Cortex of kidney (tissue), 1 donor: Measurements from ENCODE around the gene WDR7.

Experiments
- DNase-seq: peaks from one replicate; lab custom pipeline; 2025; lab: John Stamatoyannopoulos, UW

Gene WDR7

DNA sequence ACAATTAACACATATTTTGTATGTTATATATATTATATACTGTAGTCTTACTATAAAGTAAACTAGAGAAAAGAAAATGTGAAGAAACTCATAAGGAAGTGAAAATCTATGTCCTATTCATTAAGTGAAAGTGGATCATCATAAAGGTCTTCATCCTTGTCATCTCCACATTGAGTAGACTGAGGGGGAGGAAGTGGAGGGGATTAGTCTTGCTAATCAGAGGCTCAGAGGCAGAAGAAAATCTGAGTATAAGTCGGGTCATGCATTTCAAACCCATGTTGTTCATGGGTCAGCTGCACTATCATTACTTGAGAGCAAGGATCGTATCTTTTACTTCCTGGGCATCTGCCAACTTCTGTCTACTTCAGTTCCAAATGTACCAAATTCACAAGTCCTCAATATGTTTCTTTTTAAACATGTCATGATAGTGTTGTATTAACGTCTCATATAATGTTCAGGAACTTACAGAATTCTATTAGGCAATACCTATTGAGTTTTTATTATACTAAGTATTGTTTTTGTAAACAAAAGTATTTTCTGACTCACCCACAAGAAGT, 286.8 kb downstream of the WDR7 start:
- no peak for DNase-seq

DNA sequence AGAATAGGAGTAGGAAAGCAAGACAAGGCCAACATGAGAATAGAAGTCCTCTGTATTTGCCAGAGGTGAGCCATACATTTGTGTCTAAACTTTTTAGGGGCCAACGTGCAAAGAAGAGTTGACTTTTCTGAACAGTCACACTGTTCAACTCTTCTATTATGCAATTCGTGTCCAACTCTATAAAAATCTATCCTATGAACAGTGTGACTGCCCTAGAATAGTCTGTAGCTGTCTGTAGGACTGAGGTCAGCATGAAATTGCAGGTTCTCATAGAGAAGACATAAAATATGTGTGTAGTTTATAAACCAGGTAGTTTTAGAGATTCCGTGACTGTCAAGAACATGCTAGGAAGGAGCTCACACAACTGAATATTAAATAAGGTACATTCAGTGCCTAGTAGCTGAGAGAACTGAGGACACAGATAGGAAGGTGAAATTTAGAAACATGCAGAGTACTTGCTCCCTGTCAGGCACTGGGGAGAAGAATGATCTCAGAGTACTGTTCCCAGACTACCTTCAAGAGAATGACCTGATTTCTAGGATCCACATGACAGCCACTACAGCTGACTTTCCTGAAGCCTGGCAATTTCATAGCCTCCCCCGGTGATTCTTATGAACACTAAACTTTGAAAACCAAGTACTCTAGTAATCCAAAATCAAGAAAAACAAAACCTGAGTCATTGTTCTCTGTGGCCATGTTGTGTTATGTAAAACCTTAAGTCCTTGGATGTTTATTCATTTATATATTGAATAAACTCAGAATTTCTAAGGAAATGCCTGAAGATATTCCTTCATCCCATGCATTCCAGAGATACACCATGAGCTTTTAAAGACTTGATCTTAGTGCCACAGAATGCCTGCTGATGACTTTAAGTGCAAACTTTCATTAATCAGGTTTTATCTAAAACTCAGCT, 294.3 kb downstream of the WDR7 start:
- no peak for DNase-seq

DNA sequence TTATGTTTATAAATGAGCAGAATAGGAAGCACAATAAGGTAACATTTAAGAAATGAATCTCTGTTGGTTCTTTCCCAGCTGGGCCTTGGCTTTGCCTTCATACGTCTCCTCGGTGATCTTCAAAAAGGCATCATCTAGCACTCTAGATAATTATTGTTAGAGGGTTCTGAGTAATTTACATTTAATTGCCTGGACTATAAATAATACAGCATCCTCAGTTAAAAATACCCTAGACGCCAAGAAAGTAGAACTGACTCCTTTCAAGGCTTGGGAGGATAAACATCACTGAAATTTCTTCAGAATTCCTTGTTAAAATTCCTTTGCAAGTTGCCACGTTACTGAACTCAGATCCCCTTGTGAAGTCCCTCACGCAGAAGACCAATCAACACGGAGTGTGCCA, 296.1 kb downstream of the WDR7 start:
- DNase-seq: no peak

DNA sequence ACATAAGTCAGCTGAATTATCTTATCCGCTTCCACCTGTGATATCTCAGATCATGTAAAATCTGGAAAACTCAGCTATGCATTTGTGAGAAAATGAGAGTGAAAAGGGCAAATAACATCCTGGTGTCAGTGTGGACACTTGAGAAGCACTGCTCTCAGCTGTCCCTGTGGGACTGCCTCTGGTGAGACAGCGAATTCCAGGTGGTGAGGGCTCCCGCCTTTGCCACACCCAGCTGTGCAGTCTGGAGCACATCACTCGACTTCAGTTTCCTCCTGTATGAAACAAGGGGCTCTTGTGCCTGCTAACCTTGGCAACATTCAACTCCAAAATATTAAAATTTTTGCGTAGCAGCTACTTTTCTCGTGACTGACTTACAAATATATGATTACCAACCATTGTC, 300.9 kb downstream of the WDR7 start:
- no peak for DNase-seq

DNA sequence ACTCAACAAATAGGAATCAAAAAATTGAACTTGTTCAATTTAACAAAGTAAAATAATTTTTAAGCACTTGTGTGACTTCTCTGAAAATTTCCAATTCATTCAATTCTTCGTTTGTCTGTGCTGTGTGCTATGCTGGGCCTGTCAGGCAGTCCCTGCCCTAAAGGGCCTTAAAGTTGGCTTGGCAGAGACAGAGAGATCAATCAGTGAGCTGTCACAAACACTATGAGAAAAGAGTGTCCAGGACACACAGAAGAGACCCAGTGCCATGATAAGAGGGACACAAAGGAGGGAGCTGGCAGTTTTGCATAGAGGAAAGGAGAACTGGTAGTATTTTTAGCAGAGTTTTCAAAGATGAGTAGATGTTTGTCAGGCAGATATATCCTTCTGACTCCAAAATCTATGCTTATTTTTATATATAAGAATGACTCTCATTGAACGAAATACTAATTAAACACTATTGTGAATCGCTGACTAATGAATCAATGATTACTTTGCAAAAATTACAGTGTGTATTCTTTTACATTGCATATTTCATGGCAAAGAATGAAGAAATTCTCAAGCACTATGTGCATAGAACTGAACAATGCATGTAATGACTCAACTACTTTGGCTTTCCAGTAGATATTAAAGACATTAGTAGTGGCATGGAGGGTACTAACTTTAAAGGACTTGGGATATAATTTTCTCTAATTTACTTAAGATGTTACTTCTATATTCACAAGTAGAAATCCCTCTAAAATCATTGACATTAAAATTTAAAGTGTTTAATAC, 302.5 kb downstream of the WDR7 start:
- no peak for DNase-seq

DNA sequence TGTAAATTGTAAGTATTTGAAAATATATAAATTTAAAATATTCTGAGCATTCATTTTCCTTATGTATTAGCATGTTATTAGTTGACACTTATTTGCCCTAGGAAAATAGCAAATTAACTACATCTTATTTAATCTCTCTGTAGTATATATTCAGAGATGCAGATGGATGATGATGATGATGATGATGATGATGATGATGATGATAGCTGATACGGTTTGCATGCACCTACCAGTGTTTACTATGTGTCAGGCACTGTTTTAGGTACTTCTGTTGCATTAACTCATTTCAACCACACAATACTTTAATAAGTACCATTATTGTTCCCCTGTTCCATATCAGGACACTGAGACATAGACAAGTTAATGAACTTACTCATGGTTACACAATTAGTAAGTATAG, 304.3 kb downstream of the WDR7 start:
- no peak for DNase-seq

DNA sequence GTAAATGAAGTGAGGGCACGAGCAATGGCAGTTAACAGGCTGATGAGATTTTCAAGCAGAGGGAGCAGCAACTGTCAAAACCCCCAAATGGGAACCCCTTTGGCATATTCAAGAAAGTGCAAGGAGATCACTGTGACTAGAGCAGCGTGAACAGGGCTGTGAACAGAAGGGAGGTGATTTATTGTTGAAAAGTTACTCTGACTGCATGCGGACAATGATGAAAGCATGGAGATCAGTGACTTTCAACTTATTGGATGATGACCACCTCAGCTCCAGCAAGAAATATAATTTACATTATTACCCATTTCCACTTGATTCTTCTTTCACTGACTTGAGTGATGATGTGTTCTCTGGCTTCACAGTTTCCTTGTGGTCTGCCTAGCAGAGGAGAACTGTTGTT, 308.0 kb downstream of the WDR7 start:
- DNase-seq: no peak

DNA sequence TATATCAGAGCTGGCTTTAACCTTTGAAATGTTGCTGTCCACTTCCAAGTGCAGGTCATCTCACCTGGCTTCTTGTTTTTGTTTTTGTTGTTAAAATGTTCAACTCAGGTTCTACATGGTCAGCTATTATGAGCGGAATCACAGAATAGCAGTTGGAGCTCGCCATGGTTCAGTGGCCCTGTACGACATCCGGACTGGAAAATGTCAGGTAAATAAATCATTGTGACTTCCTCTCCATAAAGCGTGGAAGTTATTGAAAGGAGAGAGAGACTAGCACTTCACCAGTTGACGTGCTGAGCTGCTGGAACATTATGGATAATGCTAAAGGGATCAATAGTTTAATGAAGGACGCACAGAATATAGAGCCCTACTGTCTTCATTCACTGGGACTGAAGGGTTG, 311.2 kb downstream of the WDR7 start:
- DNase-seq: no peak

DNA sequence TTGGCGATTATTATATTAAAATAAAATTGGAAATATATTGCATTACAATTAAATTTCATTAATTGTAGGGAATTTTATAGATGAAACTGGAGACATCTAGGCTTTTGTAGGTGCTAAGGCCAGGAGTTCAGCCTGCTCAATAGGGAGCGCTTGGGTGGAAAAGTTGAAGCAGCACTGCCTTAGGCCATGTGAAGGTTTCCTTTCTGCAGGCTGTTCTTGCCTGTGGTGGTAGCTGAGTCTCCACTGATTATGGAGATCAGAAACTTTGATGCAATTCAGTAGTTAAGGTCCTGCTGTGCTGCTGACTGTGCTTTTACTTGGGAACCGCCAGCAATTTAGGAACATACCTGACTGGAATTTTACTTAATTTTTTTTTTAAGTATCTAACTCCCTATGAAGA, 315.9 kb downstream of the WDR7 start:
- no peak for DNase-seq

DNA sequence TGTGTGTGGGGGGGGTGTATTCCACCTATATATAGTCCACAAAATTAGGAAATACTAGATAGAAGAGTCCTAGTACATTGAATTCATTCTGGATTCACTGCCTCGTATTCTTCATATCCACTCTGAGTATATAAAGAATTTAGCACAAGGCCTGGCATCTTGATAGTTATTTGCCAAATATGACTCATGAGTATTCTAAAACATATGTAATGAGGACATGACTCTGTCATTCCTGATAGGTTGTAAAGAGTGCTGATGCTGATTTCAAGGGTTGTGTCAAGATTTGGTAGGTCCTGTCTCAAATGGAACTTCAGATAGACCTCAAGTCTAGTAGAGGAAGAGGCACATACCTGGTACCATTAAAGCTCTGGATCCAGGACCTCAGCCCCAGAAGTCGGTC, 322.3 kb downstream of the WDR7 start:
- DNase-seq: no peak

DNA sequence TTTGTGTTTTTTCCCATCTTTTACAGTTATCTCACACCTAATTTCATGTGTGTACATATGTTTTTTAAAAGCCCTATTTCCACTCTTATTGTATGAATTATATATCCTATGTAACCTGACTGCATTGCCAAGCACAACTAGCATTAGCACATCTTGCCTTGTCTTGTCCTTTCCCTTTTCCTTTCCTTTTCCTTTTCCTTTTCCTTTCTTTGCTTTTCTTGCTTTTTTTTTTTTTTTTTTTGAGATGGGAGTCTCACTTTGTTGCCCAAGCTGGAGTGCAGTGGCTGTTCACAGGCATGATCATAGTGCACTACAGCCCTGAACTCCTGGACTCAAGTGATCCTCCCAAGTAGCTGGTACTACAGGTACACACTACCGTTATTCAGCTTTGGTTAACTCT, 323.0 kb downstream of the WDR7 start:
- DNase-seq: no peak

DNA sequence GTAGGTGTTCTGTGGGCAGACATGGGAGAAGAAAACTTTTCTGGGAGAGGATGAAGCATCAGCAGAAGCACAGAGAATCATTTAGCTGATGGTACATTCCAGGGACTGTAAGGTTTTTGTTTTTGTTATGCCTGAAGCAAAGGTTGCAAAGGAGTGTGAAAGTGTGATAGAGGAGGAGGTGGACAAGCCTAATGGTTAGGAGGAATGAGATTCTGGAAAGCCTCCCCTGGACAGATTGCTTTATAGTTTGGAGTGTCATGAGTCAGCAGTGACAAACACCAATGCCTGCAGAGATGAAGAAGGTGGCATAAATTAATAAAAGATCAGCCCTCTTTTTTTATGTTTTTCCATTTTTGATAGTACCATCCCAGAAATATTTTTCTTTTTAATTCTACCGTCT, 324.1 kb downstream of the WDR7 start:
- DNase-seq: no peak

DNA sequence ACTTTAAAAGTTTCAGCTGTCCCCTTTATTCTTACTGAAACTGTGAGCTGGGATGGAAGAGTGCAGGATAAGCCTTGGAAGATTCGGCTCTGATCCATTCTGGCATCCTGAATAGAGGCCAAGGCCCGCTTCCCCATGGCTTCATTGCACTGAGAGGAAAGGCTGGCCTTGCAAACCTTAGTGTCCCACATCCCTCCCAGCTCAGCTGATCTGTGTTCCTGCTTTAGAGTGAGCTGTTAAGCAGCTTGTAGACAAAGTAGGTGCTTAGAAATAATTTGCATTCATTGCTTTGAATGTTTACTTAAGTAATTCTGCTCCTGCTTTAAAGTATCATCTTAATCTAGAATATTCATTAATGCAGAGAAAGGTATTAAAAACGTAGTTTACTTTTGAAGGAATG, 326.1 kb downstream of the WDR7 start:
- no peak for DNase-seq

DNA sequence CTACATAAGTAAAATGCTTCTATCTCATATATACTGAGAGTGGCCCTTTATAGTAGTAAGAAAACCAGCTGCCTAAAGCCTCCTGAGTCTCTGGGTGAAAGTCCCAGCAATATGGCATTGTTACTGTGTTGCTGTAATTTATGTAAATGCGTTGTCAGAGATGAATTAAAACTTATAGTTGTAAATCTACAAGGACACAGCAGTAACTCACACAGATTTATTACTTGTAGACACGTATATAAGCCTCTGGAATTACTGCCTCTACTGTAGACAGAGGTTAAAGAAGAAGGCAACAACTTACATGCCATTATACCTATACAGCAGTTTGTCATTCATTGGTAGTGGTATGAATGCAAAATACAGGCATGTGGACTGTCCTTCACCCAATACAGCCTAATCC, 326.6 kb downstream of the WDR7 start:
- no peak for DNase-seq

DNA sequence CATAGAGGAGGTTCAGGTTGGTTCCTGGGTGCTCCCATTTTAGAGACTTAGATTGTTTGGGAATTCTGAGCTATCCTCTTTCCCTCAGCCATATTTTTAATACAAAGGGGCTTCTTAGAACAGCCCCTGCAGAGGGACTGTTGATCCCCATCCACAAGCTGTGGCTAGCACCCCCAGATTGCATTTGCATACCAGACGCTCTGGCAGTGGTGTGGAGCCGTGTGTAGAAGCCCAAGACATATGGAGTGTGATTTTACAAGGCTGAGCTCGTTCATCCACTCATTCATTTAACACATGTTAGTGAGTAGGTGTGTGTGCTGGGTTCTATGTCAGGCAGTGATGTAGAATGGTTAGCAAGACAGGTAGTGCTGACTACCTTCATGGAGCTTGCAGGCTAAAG, 329.0 kb downstream of the WDR7 start:
- no peak for DNase-seq

DNA sequence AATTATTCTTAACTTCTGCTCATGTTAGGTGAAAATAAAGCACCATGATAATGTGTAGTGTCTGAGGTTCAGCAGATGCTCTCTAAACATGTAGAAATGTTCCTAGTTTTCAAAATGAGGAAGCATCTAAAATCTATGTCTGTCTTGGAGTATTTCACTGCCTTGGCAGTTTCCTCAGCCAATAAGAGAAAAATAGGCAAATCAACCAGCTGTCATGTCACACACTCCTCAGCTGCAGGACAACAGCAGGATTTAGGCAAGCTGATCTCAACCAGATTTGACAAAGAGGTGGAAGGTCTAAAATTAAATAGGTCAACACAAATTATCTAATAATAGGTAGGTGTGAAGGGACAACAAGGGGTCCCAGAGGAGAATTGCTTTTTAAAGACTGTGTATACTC, 331.6 kb downstream of the WDR7 start:
- DNase-seq: no peak

DNA sequence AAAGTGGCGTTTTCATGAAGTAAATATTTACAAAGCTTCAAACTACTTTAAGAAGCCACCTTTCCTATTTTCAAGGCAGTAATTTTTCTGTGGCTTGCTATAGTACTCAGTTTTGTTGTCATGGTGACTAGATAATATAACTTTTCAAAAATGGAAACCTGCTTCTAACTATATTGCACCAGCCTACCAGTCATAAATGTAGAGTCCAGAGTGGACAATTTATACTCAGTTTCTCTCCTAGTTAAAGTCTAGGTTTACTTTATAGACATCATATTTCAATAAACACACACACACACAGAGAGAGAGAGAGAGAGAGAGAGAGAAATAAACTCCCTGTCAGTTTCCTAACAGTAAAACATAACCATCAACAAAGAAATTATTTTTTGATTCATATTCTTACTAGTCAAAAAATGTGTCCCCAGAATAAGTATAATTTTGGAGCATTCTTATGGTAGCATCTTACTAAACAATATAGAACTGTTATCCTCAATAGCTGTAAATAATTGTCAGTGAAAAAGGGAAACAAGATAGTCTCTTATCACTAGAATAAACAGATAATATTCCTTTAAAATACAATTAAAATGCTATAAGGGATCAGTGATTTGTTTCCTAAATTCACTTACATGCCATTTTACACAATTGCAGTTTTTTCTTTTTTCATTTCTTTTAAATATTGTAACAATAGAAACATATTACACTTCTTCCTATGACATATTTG, 332.3 kb downstream of the WDR7 start:
- no peak for DNase-seq

DNA sequence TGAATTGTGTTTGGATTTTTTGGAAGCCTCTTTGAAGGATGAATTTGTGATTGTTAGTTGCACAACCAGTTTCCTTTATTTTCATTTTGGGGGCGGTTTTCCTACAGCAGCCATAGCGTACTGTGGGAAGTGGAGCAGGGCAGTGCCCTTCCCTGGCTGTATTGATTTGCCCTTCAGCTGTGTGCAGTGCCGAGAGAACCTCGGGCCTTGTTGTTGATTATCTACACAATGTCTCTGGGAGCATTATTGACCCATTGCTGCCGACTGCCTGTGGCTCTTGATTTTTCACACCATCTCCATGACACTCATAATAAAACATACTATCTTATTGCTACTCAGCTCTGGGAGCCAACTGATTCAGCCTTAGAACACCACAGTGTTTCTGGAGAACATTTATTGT, 333.6 kb downstream of the WDR7 start:
- DNase-seq: no peak

DNA sequence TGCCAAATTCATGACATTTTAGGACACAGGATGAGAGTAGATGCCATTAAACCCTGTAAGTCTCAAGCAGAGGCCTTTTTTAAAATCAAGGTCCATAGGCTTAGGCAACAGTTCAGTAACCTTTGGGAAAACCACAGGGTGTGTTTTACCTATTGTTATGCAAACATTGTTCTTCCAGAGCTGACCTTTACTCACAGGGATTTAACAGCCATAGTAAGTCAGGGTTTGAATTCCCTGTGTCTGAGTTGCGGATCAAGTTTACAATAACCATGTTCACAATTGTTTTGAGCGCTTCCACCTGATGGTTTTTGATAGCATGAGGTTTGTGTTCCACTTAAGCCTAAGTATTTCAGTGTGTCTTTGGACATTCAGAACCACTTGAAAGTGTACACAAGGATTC, 335.7 kb downstream of the WDR7 start:
- DNase-seq: no peak

DNA sequence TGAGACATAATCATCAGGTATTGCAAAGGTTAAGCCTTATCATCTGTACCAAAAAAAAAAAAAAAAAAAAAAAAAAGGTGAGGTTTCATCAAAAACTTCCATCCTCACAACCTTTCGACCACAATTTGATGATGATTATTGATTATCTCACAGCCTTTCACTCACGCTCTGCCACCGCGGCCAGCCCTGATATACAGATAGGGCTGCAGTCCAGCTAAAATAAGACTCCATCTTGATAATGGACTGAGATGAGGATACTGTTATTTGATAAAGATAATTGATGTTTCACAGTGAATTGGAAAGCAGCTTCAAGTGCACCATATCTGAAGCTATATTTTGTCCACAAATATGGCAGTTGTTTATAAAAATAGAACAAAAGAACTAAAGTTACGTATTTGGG, 336.1 kb downstream of the WDR7 start:
- DNase-seq: no peak

DNA sequence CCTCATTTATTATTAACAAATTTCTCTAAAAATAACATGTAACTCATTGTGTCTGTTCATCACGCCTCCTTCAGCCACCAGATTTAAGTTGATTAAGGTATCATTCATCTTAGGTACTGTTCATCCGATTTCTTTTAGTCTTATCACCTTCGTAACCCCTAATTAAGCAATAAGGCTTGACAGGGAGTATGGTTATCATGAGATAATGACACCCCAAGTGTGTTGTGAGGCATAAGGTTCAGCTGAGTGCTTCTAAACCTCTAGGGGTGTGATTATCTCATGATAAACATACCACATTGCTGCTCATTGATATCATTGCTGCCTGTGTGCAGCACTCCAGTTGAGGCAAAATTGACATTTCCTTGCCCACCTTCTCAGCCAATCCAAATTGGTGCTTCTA, 336.9 kb downstream of the WDR7 start:
- DNase-seq: no peak

DNA sequence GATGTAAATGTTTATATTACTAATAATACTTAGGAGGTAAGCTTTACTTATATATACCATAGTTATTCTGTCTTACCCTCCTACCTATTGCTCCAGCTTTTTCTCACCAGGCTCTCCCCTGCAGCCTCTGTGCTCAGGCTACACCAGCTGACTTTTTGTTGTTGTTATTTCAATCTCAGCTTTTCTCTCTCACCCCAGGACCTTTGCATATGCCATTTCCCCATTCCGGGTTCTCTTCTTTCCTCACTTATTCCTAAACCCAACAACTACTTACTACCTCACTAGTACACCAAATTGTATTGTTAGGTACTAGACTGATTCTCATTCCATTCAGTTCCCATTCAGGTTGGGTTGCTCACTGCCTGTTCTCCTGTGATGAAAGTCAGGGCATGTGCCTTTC, 339.5 kb downstream of the WDR7 start:
- DNase-seq: no peak

DNA sequence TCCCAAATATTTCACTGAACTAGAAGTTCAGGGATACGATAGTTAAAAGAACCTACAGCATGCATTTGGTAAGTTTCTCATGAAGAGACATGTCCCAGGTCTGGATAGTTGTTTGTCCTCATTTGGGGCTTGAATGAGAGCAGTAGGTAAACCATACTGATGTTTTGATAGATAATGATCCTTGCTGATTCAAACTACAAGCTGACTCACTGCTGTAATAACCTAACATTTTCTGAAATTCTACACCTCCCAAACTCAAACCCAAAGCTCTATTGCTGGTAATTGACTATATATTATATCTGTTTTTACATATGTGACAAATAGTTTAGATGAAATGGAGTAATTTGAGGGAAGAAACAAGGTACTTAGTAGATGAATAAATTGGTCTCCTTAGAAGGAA, 341.6 kb downstream of the WDR7 start:
- no peak for DNase-seq
